IMR-90 (cell line): ENCODE measurements around the gene VMAC. TPM values are rescaled to one million over a fixed set of nuclear protein-coding genes. Genes with fewer than 3 reads are reported as not detected.

Experiments used
- ATAC-seq: fragments of 200-7000 bp; cut with Tn5 transposase; 2 replicates; pipeline ENCODE4 v1.9.1; 2020; ENCODE audit warnings: low read depth, mild to moderate bottlenecking, moderate library complexity
- BruUV-seq: library from RNA; stranded (reverse); fragments of 400-500 nt; replicated peaks from 2 replicates; lab custom pipeline; 2021; lab: Mats Ljungman, UMichigan
- CTCF ChIA-PET: fragments of 300-600 bp; formaldehyde crosslinking; extraction: SDS; loops from one replicate; lab custom pipeline; 2021; ENCODE audit warnings: antibody characterized with exemption; lab: Yijun Ruan, JAX
- POLR2A ChIA-PET: fragments of 300-600 bp; sonication (Branson Sonifier 250); formaldehyde crosslinking; loops from one replicate; lab custom pipeline; 2022; ENCODE audit warnings: antibody characterized with exemption; ENCODE audit not compliant: unreplicated experiment; lab: Charles Lee
- DNase-seq: peaks from one replicate; pipeline ENCODE4 v3.0.0; 2013
- H2AFZ ChIP-seq: replicated peaks from 2 replicates; pipeline ENCODE3; 2013; ENCODE audit warnings: low read length, mild to moderate bottlenecking; ENCODE audit not compliant: poor library complexity
- H2AK5ac ChIP-seq: 2 replicates; pipeline ENCODE4 v1.6.1; 2013; ENCODE audit warnings: low read depth, low read length, inconsistent platforms
- H2AK9ac ChIP-seq: replicated peaks from 2 replicates; pipeline ENCODE3; 2013; ENCODE audit warnings: mild to moderate bottlenecking, low read depth, low read length, moderate library complexity; ENCODE audit not compliant: poor library complexity
- H2BK120ac ChIP-seq: 2 replicates; pipeline ENCODE4 v1.6.1; 2013; ENCODE audit warnings: low read depth, low read length, inconsistent platforms
- H2BK15ac ChIP-seq: 3 replicates; pipeline ENCODE4 v1.6.1; 2013; ENCODE audit warnings: low read depth, low read length, inconsistent platforms
- H2BK20ac ChIP-seq: 2 replicates; pipeline ENCODE4 v1.6.1; 2013; ENCODE audit warnings: low read depth, mild to moderate bottlenecking, inconsistent platforms, low read length, moderate library complexity
- H2BK5ac ChIP-seq: 2 replicates; pipeline ENCODE4 v1.6.1; 2013; ENCODE audit warnings: mild to moderate bottlenecking, low read depth, low read length, inconsistent platforms; ENCODE audit not compliant: poor library complexity, severe bottlenecking
- H3K14ac ChIP-seq: replicated peaks from 2 replicates; pipeline ENCODE4 v1.6.1; 2013; ENCODE audit warnings: low read depth, low read length, inconsistent platforms
- H3K18ac ChIP-seq: 2 replicates; pipeline ENCODE4 v1.6.1; 2013; ENCODE audit warnings: low read depth, low read length, control low read depth
- H3K23ac ChIP-seq: 2 replicates; pipeline ENCODE4 v1.6.1; 2013; ENCODE audit warnings: low read depth, low read length, inconsistent platforms
- H3K27ac ChIP-seq: 2 replicates; pipeline ENCODE4 v1.5.1; 2013; ENCODE audit warnings: mild to moderate bottlenecking, control low read depth, low read length; ENCODE audit not compliant: insufficient read depth
- H3K27me3 ChIP-seq: 2 replicates; pipeline ENCODE4 v1.6.1; 2013; ENCODE audit warnings: low read length; ENCODE audit not compliant: control insufficient read depth, insufficient read depth
- H3K36me3 ChIP-seq: 2 replicates; pipeline ENCODE4 v1.6.1; 2013; ENCODE audit warnings: low read length, mixed read lengths; ENCODE audit not compliant: control insufficient read depth, insufficient read depth
- H3K4ac ChIP-seq: 2 replicates; pipeline ENCODE4 v1.6.1; 2013; ENCODE audit warnings: low read depth, low read length, inconsistent platforms
- H3K4me1 ChIP-seq: 2 replicates; pipeline ENCODE4 v1.6.1; 2013; ENCODE audit warnings: low read length, mixed read lengths; ENCODE audit not compliant: control insufficient read depth, insufficient read depth
- H3K4me2 ChIP-seq: 2 replicates; pipeline ENCODE4 v1.6.1; 2013; ENCODE audit warnings: low read depth, mild to moderate bottlenecking, control low read depth, low read length, moderate library complexity
- H3K4me3 ChIP-seq: 2 replicates; pipeline ENCODE4 v1.5.1; 2013; ENCODE audit warnings: low read depth, mild to moderate bottlenecking, control low read depth, low read length, moderate library complexity; ENCODE audit not compliant: insufficient read depth
- H3K56ac ChIP-seq: 2 replicates; pipeline ENCODE4 v1.6.1; 2013; ENCODE audit warnings: low read length, inconsistent platforms; ENCODE audit not compliant: insufficient read depth; ENCODE audit errors: extremely low read depth
- H3K79me1 ChIP-seq, 2 experiments: 2 replicates each; pipeline ENCODE4 v1.6.1; 2013; ENCODE audit warnings: low read length in 2 of 2, inconsistent platforms in 1 of 2, low read depth in 1 of 2
- H3K9ac ChIP-seq: 2 replicates; pipeline ENCODE4 v1.6.1; 2013; ENCODE audit warnings: low read depth, low read length, control low read depth
- H3K9me1 ChIP-seq: 2 replicates; pipeline ENCODE4 v1.6.1; 2013; ENCODE audit warnings: low read length, inconsistent platforms; ENCODE audit not compliant: insufficient read depth
- H3K9me3 ChIP-seq: 2 replicates; pipeline ENCODE4 v1.6.1; 2013; ENCODE audit warnings: low read length; ENCODE audit not compliant: control insufficient read depth, insufficient read depth
- H4K20me1 ChIP-seq: 2 replicates; pipeline ENCODE4 v1.6.1; 2013; ENCODE audit warnings: low read length, inconsistent platforms; ENCODE audit not compliant: insufficient read depth
- H4K5ac ChIP-seq: 2 replicates; pipeline ENCODE4 v1.6.1; 2013; ENCODE audit warnings: mild to moderate bottlenecking, low read depth, low read length, control low read depth
- H4K8ac ChIP-seq, 2 experiments: 2 replicates each; pipeline ENCODE4 v1.6.1; 2013; ENCODE audit warnings: low read depth in 2 of 2, low read length in 2 of 2, control low read depth in 1 of 2, inconsistent platforms in 1 of 2
- H4K91ac ChIP-seq: 2 replicates; pipeline ENCODE4 v1.6.1; 2013; ENCODE audit warnings: low read depth, low read length, inconsistent platforms; ENCODE audit not compliant: insufficient read depth
- CHD1 ChIP-seq: IDR thresholded peaks from 2 replicates; pipeline ENCODE4 v1.6.1; 2012; ENCODE audit warnings: low read depth, low read length, improper control_type of control experiment
- MAZ ChIP-seq: IDR thresholded peaks from 2 replicates; pipeline ENCODE4 v1.6.1; 2012; ENCODE audit warnings: low read depth, mild to moderate bottlenecking, low read length, improper control_type of control experiment, moderate library complexity, borderline replicate concordance
- MXI1 ChIP-seq: IDR thresholded peaks from 2 replicates; pipeline ENCODE4 v1.6.1; 2012; ENCODE audit warnings: low read depth, mild to moderate bottlenecking, low read length, moderate library complexity, borderline replicate concordance
- RCOR1 ChIP-seq: IDR thresholded peaks from 2 replicates; pipeline ENCODE4 v1.6.1; 2012; ENCODE audit warnings: mild to moderate bottlenecking, low read length, improper control_type of control experiment; ENCODE audit not compliant: insufficient replicate concordance
- RFX5 ChIP-seq: IDR thresholded peaks from 2 replicates; pipeline ENCODE4 v1.8.0; 2012; ENCODE audit warnings: low read depth, mild to moderate bottlenecking, low read length, moderate library complexity
- SMC3 ChIP-seq: fragments of 150-350 bp; IDR thresholded peaks from 2 replicates; pipeline ENCODE4 v1.6.1; 2016; ENCODE audit warnings: low read depth, mild to moderate bottlenecking, antibody characterized with exemption, low read length, moderate library complexity
- WGBS, 2 experiments: methylation state at CpG; one replicate each; pipeline versions ENCODE4 v1.1.5 to v1.1.7; 2013; ENCODE audit warnings: missing lambda C conversion rate in 2 of 2; ENCODE audit not compliant: insufficient read length in 1 of 2; ENCODE audit errors: extremely low coverage in 2 of 2; 5-methylcytosine and 5-hydroxymethylcytosine counted together
- dilution Hi-C: fragments of 300-500 bp; cut with HindIII; formaldehyde crosslinking; loops from one replicate; pipeline ENCODE4 v1.14.3; 2018; ENCODE audit warnings: low sequenced_read_pairs; ENCODE audit not compliant: unreplicated experiment
- in situ Hi-C: fragments of 300-500 bp; cut with MboI; formaldehyde crosslinking; loops from 3 replicates; pipeline ENCODE4 v1.14.3; 2019; ENCODE audit warnings: low sequenced_read_pairs, inconsistent platforms, mixed read lengths
- intact Hi-C: fragments of 100-400 bp; cut with micrococcal nuclease; formaldehyde crosslinking; loops from 2 replicates; pipeline ENCODE4 v1.10.0; 2022
- polyA plus RNA-seq, 3 experiments: library from polyadenylated mRNA; depleted of rRNA; stranded (reverse); fragments of >200 nt; gene quantifications; 2 replicates each; pipeline ENCODE4 v1.2.3, GENCODE V29; 2012; ENCODE audit warnings: low replicate concordance in 1 of 3
- total RNA-seq: library from RNA; depleted of rRNA; stranded (reverse); fragments of >200 nt; gene quantifications from 2 replicates; pipeline ENCODE4 v1.2.3, GENCODE V29; 2012
- TF ChIP-seq, protein P1 (sequence below): conservative IDR thresholded peaks from 2 replicates; pipeline ENCODE4 v1.5.1; 2012; ENCODE audit warnings: mild to moderate bottlenecking, low read depth, low read length, improper control_type of control experiment
- TF ChIP-seq, protein P2 (sequence below): fragments of 150-350 bp; IDR thresholded peaks from 2 replicates; pipeline ENCODE4 v1.6.1; 2016; ENCODE audit warnings: low read depth, mild to moderate bottlenecking, low read length, moderate library complexity, borderline replicate concordance

Gene VMAC
- total and polyA plus RNA-seq, 2 of the 4 experiments (the other 2 are of a cell fraction), result 1.4 to 3.1 TPM

DNA sequence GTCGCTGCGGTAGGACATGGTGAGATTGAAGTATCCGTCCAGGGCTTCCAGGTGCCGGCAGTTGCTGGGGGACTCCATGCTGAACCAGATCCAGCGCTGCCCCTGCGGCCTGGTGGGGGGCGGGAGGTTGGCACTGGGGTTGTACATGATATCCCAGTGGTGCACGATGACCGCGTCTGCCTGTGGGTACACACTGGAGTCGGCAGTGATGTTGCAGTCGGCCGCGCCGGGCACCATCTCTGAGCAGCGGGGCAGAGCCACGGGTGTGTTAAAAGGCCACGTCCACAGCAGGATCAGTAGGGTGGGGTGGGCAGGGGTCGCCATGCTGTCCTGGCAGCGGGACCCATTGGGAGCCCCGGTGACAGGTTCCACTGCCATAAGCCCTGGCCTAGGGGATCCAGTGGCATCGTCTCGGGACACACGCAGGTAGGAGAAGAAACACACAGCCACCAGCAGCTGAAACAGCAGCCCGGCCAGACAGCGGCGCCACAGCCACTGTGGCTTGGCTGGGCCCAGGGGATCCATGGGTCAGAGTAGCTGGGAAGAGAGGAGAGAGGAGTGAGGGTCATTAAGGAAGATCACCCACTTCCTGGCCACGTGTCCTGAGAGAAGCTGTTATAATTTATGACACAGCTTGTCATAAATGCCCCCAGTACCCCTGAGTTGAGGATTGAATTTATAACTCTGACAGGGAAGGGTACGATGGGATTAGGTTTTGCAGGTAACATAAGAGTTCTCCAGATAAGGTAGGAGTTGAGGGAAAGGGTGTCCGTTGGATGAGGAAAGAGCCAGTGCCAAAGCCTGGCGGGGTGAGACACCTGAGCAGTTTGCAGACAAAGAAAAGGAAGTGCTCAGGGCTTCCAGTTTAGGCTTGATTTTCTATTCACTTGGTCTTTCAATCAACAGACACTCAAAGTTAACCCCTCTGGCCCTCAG is 37.2 kb upstream of the VMAC start:
- no peak overlapping the region for H2AFZ ChIP-seq
- in situ Hi-C loops, result no loop called here
- H2BK15ac ChIP-seq, result no peak overlapping the region
- no peak overlapping the region for H3K9ac ChIP-seq
- no peak overlapping the region for H4K8ac ChIP-seq
- BruUV-seq, result no TSS peak
- H3K14ac ChIP-seq, result no peak overlapping the region
- no peak overlapping the region for H3K56ac ChIP-seq
- H2BK20ac ChIP-seq, result no peak overlapping the region
- H3K4me3 ChIP-seq, result no peak overlapping the region
- H2BK5ac ChIP-seq, result no peak overlapping the region
- DNase-seq (no peak), ATAC-seq (no peak)
- POLR2A ChIA-PET, result no interaction called here
- no peaks in the 10 kb centered on the region for H3K36me3 ChIP-seq
- no peaks in the 10 kb centered on the region for H3K9me1 ChIP-seq
- no peak overlapping the region for H2AK9ac ChIP-seq
- no peak overlapping the region for H3K4me2 ChIP-seq
- WGBS, 2 experiments, result 74% methylated on average over 11 of the region's 31 CpGs; no CpG with 5 or more reads in 1 of the 2 experiments
- no peak overlapping the region for H3K23ac ChIP-seq
- H3K27ac ChIP-seq, result no peak overlapping the region
- no peak overlapping the region for H3K18ac ChIP-seq
- no peak overlapping the region for H2BK120ac ChIP-seq
- peaks cover 15% of the 10 kb centered on the region for H3K27me3 ChIP-seq
- H4K5ac ChIP-seq, result no peak overlapping the region
- no peak overlapping the region for H2AK5ac ChIP-seq
- dilution Hi-C loops, result no loop called here
- no peaks in the 10 kb centered on the region for H4K20me1 ChIP-seq
- no peaks in the 10 kb centered on the region for H3K79me1 ChIP-seq
- CTCF ChIA-PET, result no interaction called here
- no peaks in the 10 kb centered on the region for H3K9me3 ChIP-seq
- no peak overlapping the region for H4K91ac ChIP-seq
- TF ChIP-seq, protein P1, sequence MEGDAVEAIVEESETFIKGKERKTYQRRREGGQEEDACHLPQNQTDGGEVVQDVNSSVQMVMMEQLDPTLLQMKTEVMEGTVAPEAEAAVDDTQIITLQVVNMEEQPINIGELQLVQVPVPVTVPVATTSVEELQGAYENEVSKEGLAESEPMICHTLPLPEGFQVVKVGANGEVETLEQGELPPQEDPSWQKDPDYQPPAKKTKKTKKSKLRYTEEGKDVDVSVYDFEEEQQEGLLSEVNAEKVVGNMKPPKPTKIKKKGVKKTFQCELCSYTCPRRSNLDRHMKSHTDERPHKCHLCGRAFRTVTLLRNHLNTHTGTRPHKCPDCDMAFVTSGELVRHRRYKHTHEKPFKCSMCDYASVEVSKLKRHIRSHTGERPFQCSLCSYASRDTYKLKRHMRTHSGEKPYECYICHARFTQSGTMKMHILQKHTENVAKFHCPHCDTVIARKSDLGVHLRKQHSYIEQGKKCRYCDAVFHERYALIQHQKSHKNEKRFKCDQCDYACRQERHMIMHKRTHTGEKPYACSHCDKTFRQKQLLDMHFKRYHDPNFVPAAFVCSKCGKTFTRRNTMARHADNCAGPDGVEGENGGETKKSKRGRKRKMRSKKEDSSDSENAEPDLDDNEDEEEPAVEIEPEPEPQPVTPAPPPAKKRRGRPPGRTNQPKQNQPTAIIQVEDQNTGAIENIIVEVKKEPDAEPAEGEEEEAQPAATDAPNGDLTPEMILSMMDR, result no peak
- no peak for TF ChIP-seq SMC3
- TF ChIP-seq MXI1, result no peak
- no peak for TF ChIP-seq CHD1
- TF ChIP-seq RCOR1, result no peak
- no peak for TF ChIP-seq MAZ
- TF ChIP-seq, protein P2, sequence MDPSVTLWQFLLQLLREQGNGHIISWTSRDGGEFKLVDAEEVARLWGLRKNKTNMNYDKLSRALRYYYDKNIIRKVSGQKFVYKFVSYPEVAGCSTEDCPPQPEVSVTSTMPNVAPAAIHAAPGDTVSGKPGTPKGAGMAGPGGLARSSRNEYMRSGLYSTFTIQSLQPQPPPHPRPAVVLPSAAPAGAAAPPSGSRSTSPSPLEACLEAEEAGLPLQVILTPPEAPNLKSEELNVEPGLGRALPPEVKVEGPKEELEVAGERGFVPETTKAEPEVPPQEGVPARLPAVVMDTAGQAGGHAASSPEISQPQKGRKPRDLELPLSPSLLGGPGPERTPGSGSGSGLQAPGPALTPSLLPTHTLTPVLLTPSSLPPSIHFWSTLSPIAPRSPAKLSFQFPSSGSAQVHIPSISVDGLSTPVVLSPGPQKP, result no peak
- no peak for TF ChIP-seq RFX5
- intact Hi-C loops, result no loop called here
- peaks cover 2% of the 10 kb centered on the region; the same call in 1 of the 2 replicates for H3K4me1 ChIP-seq
- no peak overlapping the region for H3K4ac ChIP-seq
